ENCODE measurements around the gene IMP3. TPM values are rescaled to one million over a fixed set of nuclear protein-coding genes. Genes with fewer than 3 reads are reported as not detected.

The IMP3 gene
- total RNA-seq, 6 experiments from 2014 or later = 37.7 to 192 (median 44.4) TPM

DNA sequence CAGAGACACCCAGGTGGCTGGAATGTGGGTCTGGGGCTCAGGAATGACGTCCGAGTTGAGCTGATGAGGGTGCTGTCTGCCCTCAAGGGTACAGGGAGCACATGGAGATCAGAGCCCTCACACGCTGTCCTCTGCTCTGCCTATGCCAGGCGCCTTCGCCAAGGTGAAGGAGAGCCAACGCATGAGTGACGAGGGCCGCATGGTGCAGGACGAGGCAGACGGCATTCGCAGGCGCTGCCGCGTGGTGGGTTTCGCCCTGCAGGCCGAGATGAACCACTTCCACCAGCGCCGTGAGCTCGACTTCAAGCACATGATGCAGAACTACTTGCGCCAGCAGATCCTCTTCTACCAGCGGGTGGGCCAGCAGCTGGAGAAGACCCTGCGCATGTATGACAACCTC is 16.8 kb upstream of the IMP3 start:
- no peak overlapping the region for H3K4me3 ChIP-seq
- TF ChIP-seq POLR2A (IDR thresholded peaks at IDR 0.05) = no peak
- no peak for TF ChIP-seq CTCF (IDR thresholded peaks at IDR 0.05)
- H3K4me1 ChIP-seq = peaks cover 0 to 20% (median 7%) of the 10 kb centered on the region in 4 donors
- intact Hi-C loops (cut with DNase I) = no loop called here
- no CpG with 5 or more reads among the region's 22 CpGs for WGBS (ENCODE audit: insufficient coverage, low coverage, low lambda C conversion rate, missing lambda C conversion rate)
- no peaks in the 10 kb centered on the region for H3K27me3 ChIP-seq
- no peak for ATAC-seq
- H3K9me3 ChIP-seq = no peaks in the 10 kb centered on the region
- DNase-seq = no peak
- no peak overlapping the region for H3K27ac ChIP-seq
- H3K36me3 ChIP-seq = peaks cover 0 to 9% (median 2%) of the 10 kb centered on the region in 4 donors

- H3K27me3 ChIP-seq = no peaks in the 10 kb centered on the region
- intact Hi-C loops (cut with DNase I) = no loop called here
- DNase-seq (no peak), ATAC-seq (no peak)
- H3K4me3 ChIP-seq = no peak overlapping the region
- H3K36me3 ChIP-seq = peaks cover 0 to 9% (median 2%) of the 10 kb centered on the region in 4 donors
- H3K27ac ChIP-seq = no peak overlapping the region
- TF ChIP-seq CTCF (IDR thresholded peaks at IDR 0.05) (no peak), POLR2A (IDR thresholded peaks at IDR 0.05) (no peak)
- WGBS (ENCODE audit: insufficient coverage, low coverage, low lambda C conversion rate, missing lambda C conversion rate) = 100% methylated on average over 2 of the region's 5 CpGs
- peaks cover 0 to 20% (median 7%) of the 10 kb centered on the region in 4 donors for H3K4me1 ChIP-seq
- no peaks in the 10 kb centered on the region for H3K9me3 ChIP-seq
These were observed 16.3 kb upstream of the IMP3 start for GRCh38 chr15:75656331-75656730.

DNA sequence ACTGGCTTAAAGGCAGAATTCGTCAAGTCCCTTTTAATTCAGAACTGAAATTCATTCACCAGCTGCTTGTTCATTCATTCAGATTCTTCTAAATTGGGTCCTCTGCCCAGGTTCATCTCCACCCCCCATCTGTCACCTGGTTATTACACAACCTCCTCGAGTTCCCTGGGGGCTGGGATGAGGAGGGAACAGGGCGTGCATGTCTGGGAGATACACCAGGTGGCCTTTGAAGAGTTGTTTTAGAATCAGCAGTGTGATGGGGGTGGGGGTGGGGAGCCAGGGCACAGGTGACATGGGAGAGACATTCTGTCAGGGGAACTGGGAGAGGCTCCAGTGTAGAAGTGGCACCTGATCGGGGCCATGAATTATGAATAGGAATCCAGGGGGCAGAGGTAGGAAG is 15.9 kb upstream of the IMP3 start:
- no peak for TF ChIP-seq CTCF (IDR thresholded peaks at IDR 0.05)
- no peak for TF ChIP-seq POLR2A (IDR thresholded peaks at IDR 0.05)
- WGBS (ENCODE audit: insufficient coverage, low coverage, low lambda C conversion rate, missing lambda C conversion rate) = 69% methylated on average over 4 of the region's 4 CpGs
- DNase-seq (no peak), ATAC-seq (no peak)
- H3K4me3 ChIP-seq = no peak overlapping the region
- H3K27me3 ChIP-seq = no peaks in the 10 kb centered on the region
- peaks cover 0 to 20% (median 8%) of the 10 kb centered on the region in 4 donors for H3K4me1 ChIP-seq
- H3K36me3 ChIP-seq = peaks cover 0 to 9% (median 2%) of the 10 kb centered on the region in 4 donors
- intact Hi-C loops (cut with DNase I) = no loop called here
- H3K9me3 ChIP-seq = no peaks in the 10 kb centered on the region
- no peak overlapping the region for H3K27ac ChIP-seq

GRCh38 chr15:75654201-75654907 is 14.3 kb upstream of the IMP3 start:
- 86% methylated on average over 2 of the region's 4 CpGs for WGBS (ENCODE audit: insufficient coverage, low coverage, low lambda C conversion rate, missing lambda C conversion rate)
- DNase-seq (no peak), ATAC-seq (no peak)
- no peaks in the 10 kb centered on the region for H3K27me3 ChIP-seq
- H3K4me3 ChIP-seq = no peak overlapping the region
- TF ChIP-seq CTCF (IDR thresholded peaks at IDR 0.05) = no peak
- TF ChIP-seq POLR2A (IDR thresholded peaks at IDR 0.05) = no peak
- intact Hi-C loops (cut with DNase I) = no loop called here
- no peak overlapping the region for H3K27ac ChIP-seq
- peaks cover 0 to 7% (median 2%) of the 10 kb centered on the region in 4 donors for H3K36me3 ChIP-seq
- H3K4me1 ChIP-seq = peaks cover 0 to 28% (median 12%) of the 10 kb centered on the region in 4 donors
- H3K9me3 ChIP-seq = no peaks in the 10 kb centered on the region
